H1 (cell line): Measurements from ENCODE around the gene URM1. TPM values are rescaled to one million over a fixed set of nuclear protein-coding genes. Genes with fewer than 3 reads are reported as not detected.

Source experiments
- CTCF ChIA-PET: fragments of 300-600 bp; sonication (Branson Sonifier 250); formaldehyde crosslinking; loops from one replicate; lab custom pipeline; 2021; ENCODE audit not compliant: partially characterized antibody; lab: Charles Lee
- POLR2A ChIA-PET: fragments of 300-600 bp; sonication (Branson Sonifier 250); formaldehyde crosslinking; loops from one replicate; lab custom pipeline; 2021; ENCODE audit warnings: inconsistent platforms; ENCODE audit not compliant: partially characterized antibody; lab: Charles Lee
- DNase-seq, 2 experiments: peaks; one replicate each; pipeline versions ENCODE4 v3.0.0 to v3.0.0-alpha.2; 2010 to 2022; ENCODE audit warnings: low spot score in 2 of 2, low read depth in 1 of 2, mixed read lengths in 1 of 2
- FAIRE-seq: peaks from 2 replicates; lab custom pipeline; 2011; peaks lifted over from hg19 to GRCh38; lab: Jason Lieb, UNC
- H2AFZ ChIP-seq: 2 replicates; pipeline ENCODE4 v1.8.1; 2012; ENCODE audit warnings: low read length, inconsistent platforms
- H2AK5ac ChIP-seq: 2 replicates; pipeline ENCODE4 v1.6.1; 2013; ENCODE audit warnings: low read depth, low read length
- H2BK120ac ChIP-seq: replicated peaks from 2 replicates; pipeline ENCODE3; 2013; ENCODE audit warnings: low read depth, low read length, inconsistent platforms
- H2BK12ac ChIP-seq: 2 replicates; pipeline ENCODE4 v1.6.1; 2013; ENCODE audit warnings: low read depth, low read length
- H2BK15ac ChIP-seq: 2 replicates; pipeline ENCODE4 v1.6.1; 2013; ENCODE audit warnings: low read length
- H2BK20ac ChIP-seq: 2 replicates; pipeline ENCODE4 v1.6.1; 2013; ENCODE audit warnings: low read length
- H2BK5ac ChIP-seq: 2 replicates; pipeline ENCODE4 v1.6.1; 2013; ENCODE audit warnings: low read depth, low read length
- H3K14ac ChIP-seq: 2 replicates; pipeline ENCODE4 v1.6.1; 2013; ENCODE audit warnings: inconsistent platforms; ENCODE audit not compliant: insufficient read length
- H3K18ac ChIP-seq: 2 replicates; pipeline ENCODE4 v1.6.1; 2013; ENCODE audit warnings: low read length; ENCODE audit errors: extremely low read depth
- H3K23ac ChIP-seq: 2 replicates; pipeline ENCODE4 v1.6.1; 2013; ENCODE audit warnings: inconsistent platforms; ENCODE audit not compliant: insufficient read length
- H3K23me2 ChIP-seq: 2 replicates; pipeline ENCODE4 v1.6.1; 2013; ENCODE audit warnings: low read depth, low read length
- H3K27ac ChIP-seq: 2 replicates; pipeline ENCODE4 v1.6.1; 2011; ENCODE audit warnings: low read depth, low read length, inconsistent platforms
- H3K27me3 ChIP-seq, 4 experiments: replicated peaks in 1 of 4; 1 replicate in 1 of 4; 2 replicates in 3 of 4; pipeline versions ENCODE4 v1.6.1 to v1.8.1; 2011 to 2013; ENCODE audit warnings: low read length in 3 of 4, mild to moderate bottlenecking in 3 of 4, inconsistent platforms in 2 of 4, mixed read lengths in 2 of 4, moderate library complexity in 1 of 4; ENCODE audit not compliant: control insufficient read depth in 3 of 4, insufficient read depth in 3 of 4; ENCODE audit errors: extremely low read depth in 1 of 4
- H3K36me3 ChIP-seq, 4 experiments: 2 replicates each; pipeline versions ENCODE4 v1.6.1 to v1.8.1; 2011 to 2013; ENCODE audit warnings: mild to moderate bottlenecking in 4 of 4, low read length in 3 of 4, moderate library complexity in 2 of 4, control low read depth in 1 of 4, inconsistent platforms in 1 of 4; ENCODE audit not compliant: insufficient read depth in 4 of 4, control insufficient read depth in 2 of 4
- H3K4ac ChIP-seq: replicated peaks from 2 replicates; pipeline ENCODE3; 2013; ENCODE audit warnings: low read length, low read depth, mixed read lengths, inconsistent platforms; ENCODE audit not compliant: insufficient read length
- H3K4me1 ChIP-seq, 4 experiments: replicated peaks in 1 of 4; 1 replicate in 1 of 4; 2 replicates in 3 of 4; pipeline versions ENCODE4 v1.6.1 to v1.8.1; 2011 to 2013; ENCODE audit warnings: low read length in 3 of 4, inconsistent platforms in 2 of 4, mixed read lengths in 1 of 4; ENCODE audit not compliant: insufficient read depth in 4 of 4, control insufficient read depth in 3 of 4
- H3K4me2 ChIP-seq, 2 experiments: 2 replicates each; pipeline versions ENCODE4 v1.6.1 to v1.8.1; 2011 to 2013; ENCODE audit warnings: low read depth in 2 of 2, low read length in 2 of 2, control low read depth in 1 of 2, inconsistent platforms in 1 of 2, mild to moderate bottlenecking in 1 of 2; ENCODE audit not compliant: insufficient read depth in 1 of 2
- H3K4me3 ChIP-seq, 4 experiments: fragments of 200-600, 300-600 bp in 1 of 4; sonication (generic), shearing (Covaris generic), sonication (Bioruptor Twin) in 1 of 4; 2 replicates each; pipeline versions ENCODE4 v1.5.1 to v1.8.1; 2011 to 2016; ENCODE audit warnings: low read length in 4 of 4, low read depth in 3 of 4, control low read depth in 2 of 4, inconsistent platforms in 2 of 4, mild to moderate bottlenecking in 2 of 4, mixed read lengths in 1 of 4, moderate library complexity in 1 of 4; ENCODE audit not compliant: insufficient read depth in 2 of 4; ENCODE audit errors: extremely low read depth in 1 of 4
- H3K56ac ChIP-seq: replicated peaks from 2 replicates; pipeline ENCODE3; 2013; ENCODE audit warnings: low read depth, mild to moderate bottlenecking, mixed read lengths, low read length, inconsistent platforms; ENCODE audit not compliant: insufficient read length
- H3K79me1 ChIP-seq: 2 replicates; pipeline ENCODE4 v1.6.1; 2013; ENCODE audit warnings: low read depth, low read length, control low read depth
- H3K79me2 ChIP-seq, 2 experiments: 2 replicates each; pipeline versions ENCODE4 v1.6.1 to v1.8.1; 2012 to 2013; ENCODE audit warnings: low read length in 2 of 2, mild to moderate bottlenecking in 2 of 2, inconsistent platforms in 1 of 2; ENCODE audit not compliant: insufficient read depth in 2 of 2, control insufficient read depth in 1 of 2
- H3K9ac ChIP-seq, 4 experiments: replicated peaks in 1 of 4; 1 replicate in 1 of 4; 2 replicates in 3 of 4; pipeline versions ENCODE4 v1.6.1 to v1.8.1; 2011 to 2013; ENCODE audit warnings: low read depth in 3 of 4, low read length in 3 of 4, control low read depth in 2 of 4, mild to moderate bottlenecking in 2 of 4, moderate library complexity in 2 of 4, inconsistent platforms in 1 of 4; ENCODE audit errors: extremely low read depth in 1 of 4
- H3K9me3 ChIP-seq, 2 experiments: 2 replicates each; pipeline versions ENCODE4 v1.6.1 to v1.8.1; 2012 to 2013; ENCODE audit warnings: mild to moderate bottlenecking in 2 of 2, moderate library complexity in 2 of 2, control low read depth in 1 of 2, inconsistent platforms in 1 of 2, low read depth in 1 of 2, low read length in 1 of 2, mixed read lengths in 1 of 2; ENCODE audit not compliant: insufficient read depth in 2 of 2
- H4K20me1 ChIP-seq, 2 experiments: replicated peaks in 1 of 2; 2 replicates each; pipeline versions ENCODE3 to v1.8.1; 2011 to 2013; ENCODE audit warnings: inconsistent platforms in 2 of 2, low read length in 2 of 2, mild to moderate bottlenecking in 1 of 2; ENCODE audit not compliant: insufficient read depth in 2 of 2, control insufficient read depth in 1 of 2
- H4K5ac ChIP-seq: 2 replicates; pipeline ENCODE4 v1.6.1; 2013; ENCODE audit warnings: low read length, low read depth, mixed read lengths, inconsistent platforms; ENCODE audit not compliant: insufficient read length
- H4K8ac ChIP-seq: 2 replicates; pipeline ENCODE4 v1.8.0; 2013; ENCODE audit warnings: mild to moderate bottlenecking, moderate library complexity, low read length, inconsistent platforms; ENCODE audit not compliant: insufficient read depth; ENCODE audit errors: extremely low read depth
- H4K91ac ChIP-seq: replicated peaks from 2 replicates; pipeline ENCODE3; 2013; ENCODE audit warnings: low read length, mixed read lengths, inconsistent platforms; ENCODE audit not compliant: insufficient read length
- CBX8 ChIP-seq: fragments of 300-800, 300-1000 bp; sonication (generic); IDR thresholded peaks from 2 replicates; pipeline ENCODE4 v1.7.1; 2016; ENCODE audit warnings: low read depth, low read length, borderline replicate concordance
- CHD1 ChIP-seq: IDR thresholded peaks from 2 replicates; pipeline ENCODE4 v1.6.1; 2012; ENCODE audit warnings: low read depth, low read length, improper control_type of control experiment
- JUN ChIP-seq: IDR thresholded peaks from 2 replicates; pipeline ENCODE4 v1.6.1; 2011; ENCODE audit warnings: low read depth, mild to moderate bottlenecking, improper control_type of control experiment, low read length
- MAFK ChIP-seq: IDR thresholded peaks from 2 replicates; pipeline ENCODE4 v1.6.1; 2012; ENCODE audit warnings: low read depth, mild to moderate bottlenecking, improper control_type of control experiment, low read length
- PHF8 ChIP-seq: fragments of 200-600 bp; sonication (generic); conservative IDR thresholded peaks from 2 replicates; pipeline ENCODE4 v1.7.1; 2012; ENCODE audit warnings: low read depth, mild to moderate bottlenecking, inconsistent platforms, low read length, moderate library complexity
- POLR2A ChIP-seq, 2 experiments: IDR thresholded peaks; 1 replicate in 1 of 2; 2 replicates in 1 of 2; pipeline ENCODE4 v1.6.1; 2011; ENCODE audit warnings: low read depth in 2 of 2, low read length in 2 of 2, mild to moderate bottlenecking in 2 of 2; ENCODE audit errors: control extremely low read depth in 1 of 2
- SIRT6 ChIP-seq: IDR thresholded peaks from one replicate; pipeline ENCODE4 v1.7.1; 2012; ENCODE audit warnings: low read length, inconsistent platforms
- WGBS, 2 experiments: shearing (Covaris generic) in 1 of 2; methylation state at CpG; one replicate each; pipeline versions ENCODE4 v1.1.6 to v1.1.7; 2013 to 2015; ENCODE audit warnings: low lambda C conversion rate in 2 of 2, mixed read lengths in 2 of 2, inconsistent platforms in 1 of 2, low coverage in 1 of 2, missing lambda C conversion rate in 1 of 2; ENCODE audit not compliant: insufficient replicate concordance in 2 of 2, insufficient coverage in 1 of 2, insufficient read length in 1 of 2; ENCODE audit errors: extremely low coverage in 1 of 2, missing lambda C conversion rate in 1 of 2; 5-methylcytosine and 5-hydroxymethylcytosine counted together
- polyA plus RNA-seq, 7 experiments: library from polyadenylated mRNA; depleted of rRNA in 3 of 7; stranded (reverse) in 5 of 7; unstranded in 2 of 7; fragments of >200 nt in 5 of 7; fragments of 200-250 nt in 2 of 7; gene quantifications; 1 replicate in 5 of 7; 2 replicates in 1 of 7; 4 replicates in 1 of 7; pipeline versions ENCODE4 v1.2.1 to v1.2.3, GENCODE V29; 2011 to 2013; ENCODE audit warnings: missing spikeins in 2 of 7, mixed read lengths in 2 of 7
- total RNA-seq: library from RNA; stranded (reverse); fragmentation: NEBNext Ultra II Directional; extraction: Animal tissue kit (Norgen Biotek cat#: 25700); gene quantifications from 2 replicates; pipeline ENCODE4 v1.2.1, GENCODE V29; 2021

Gene URM1
- total and polyA plus RNA-seq, 2 of the 8 experiments (the other 6 are each of a cell fraction or from before 2014, with no cell fraction given) = 58.3 to 62.3 TPM

GRCh38 chr9:128372188-128372641, 1.0 kb downstream of the URM1 start:
- H4K20me1 ChIP-seq = peaks cover 0 to 13% of the 10 kb centered on the region in 2 experiments
- peaks cover 10% of the 10 kb centered on the region; the same call in 1 of the 2 replicates for H3K79me1 ChIP-seq
- no peak overlapping the region for H2BK20ac ChIP-seq
- TF ChIP-seq SIRT6 (no peak), PHF8 (no peak), MAFK (no peak), CHD1 (no peak), POLR2A (IDR thresholded peaks at IDR 0.05; ENCODE audit: control extremely low read depth in 1 of 2, low read depth in 2 of 2, low read length in 2 of 2) (no peak), CBX8 (no peak), JUN (no peak)
- peak overlapping the region; percentile 77 to 90 for H3K4me2 ChIP-seq
- H2BK12ac ChIP-seq = no peak overlapping the region
- FAIRE-seq (no peak), DNase-seq (no peak)
- no peak overlapping the region for H2BK15ac ChIP-seq
- CTCF ChIA-PET = interaction anchor here (0.6 to 25.1 kb wide), 6 partner anchors 10 to 53 kb away, joined by 3 to 544 read pairs (median 17); no protein-coding TSS in a partner anchor
- H3K27ac ChIP-seq = no peak overlapping the region
- H3K4me1 ChIP-seq = peaks cover 0 to 8% (median 3%) of the 10 kb centered on the region in 4 experiments; a peak in 4 of 7 replicates
- H2AK5ac ChIP-seq = no peak overlapping the region
- no peak overlapping the region for H3K4ac ChIP-seq
- peaks cover under 1 to 12% (median 4%) of the 10 kb centered on the region in 4 experiments for H3K27me3 ChIP-seq
- H3K23ac ChIP-seq = no peak overlapping the region
- H2AFZ ChIP-seq = no peak overlapping the region
- no peak overlapping the region for H3K18ac ChIP-seq
- H3K79me2 ChIP-seq = peaks cover 7 to 25% of the 10 kb centered on the region in 2 experiments
- POLR2A ChIA-PET = interaction anchor here (1.1 to 6.2 kb wide), 5 partner anchors 12 to 157 kb away, joined by 4 to 52 read pairs (median 11); no protein-coding TSS in a partner anchor
- no peak overlapping the region for H4K8ac ChIP-seq
- H4K5ac ChIP-seq = no peak overlapping the region
- WGBS, 2 experiments = 80% methylated on average over 4 of the region's 4 CpGs; no CpG with 5 or more reads in 1 of the 2 experiments
- no peak overlapping the region for H3K56ac ChIP-seq
- H3K9ac ChIP-seq = peak overlapping the region in 1 of 4 experiments; percentile 47; a peak in 2 of 7 replicates
- H2BK120ac ChIP-seq = no peak overlapping the region
- H3K4me3 ChIP-seq = peak overlapping the region; percentile 82 to 96 (median 95); a peak in 5 of 8 replicates
- H3K14ac ChIP-seq = no peak overlapping the region
- no peak overlapping the region for H2BK5ac ChIP-seq
- peaks cover 8% of the 10 kb centered on the region; the same call in 1 of the 2 replicates for H3K23me2 ChIP-seq
- no peak overlapping the region for H4K91ac ChIP-seq
- no peaks in the 10 kb centered on the region; a peak in 2 of 8 replicates for H3K36me3 ChIP-seq
- no peaks in the 10 kb centered on the region for H3K9me3 ChIP-seq
